GM06990 (cell line): ENCODE data around the gene DDB1.

Experiments
- DNase-seq: peaks from one replicate; pipeline ENCODE4 v3.0.0-alpha.2; 2011; ENCODE audit not compliant: insufficient read length; ENCODE audit errors: extremely low read depth
- H3K27me3 ChIP-seq: replicated peaks from 2 replicates; pipeline ENCODE4 v1.6.0; 2011; ENCODE audit warnings: low read length; ENCODE audit not compliant: control insufficient read depth, insufficient read depth
- H3K36me3 ChIP-seq: 2 replicates; pipeline ENCODE4 v1.5.1; 2011; ENCODE audit warnings: low read length; ENCODE audit not compliant: control insufficient read depth, insufficient read depth
- H3K4me3 ChIP-seq: replicated peaks from 2 replicates; pipeline ENCODE4 v1.5.1; 2011; ENCODE audit warnings: low read depth, mild to moderate bottlenecking, control low read depth, low read length
- TF ChIP-seq, protein P1 (sequence below): IDR thresholded peaks from 2 replicates; pipeline ENCODE4 v1.5.1; 2011; ENCODE audit warnings: low read length, control low read depth, mild to moderate bottlenecking, inconsistent platforms; ENCODE audit not compliant: insufficient read depth, poor library complexity, severe bottlenecking

Gene DDB1

DNA sequence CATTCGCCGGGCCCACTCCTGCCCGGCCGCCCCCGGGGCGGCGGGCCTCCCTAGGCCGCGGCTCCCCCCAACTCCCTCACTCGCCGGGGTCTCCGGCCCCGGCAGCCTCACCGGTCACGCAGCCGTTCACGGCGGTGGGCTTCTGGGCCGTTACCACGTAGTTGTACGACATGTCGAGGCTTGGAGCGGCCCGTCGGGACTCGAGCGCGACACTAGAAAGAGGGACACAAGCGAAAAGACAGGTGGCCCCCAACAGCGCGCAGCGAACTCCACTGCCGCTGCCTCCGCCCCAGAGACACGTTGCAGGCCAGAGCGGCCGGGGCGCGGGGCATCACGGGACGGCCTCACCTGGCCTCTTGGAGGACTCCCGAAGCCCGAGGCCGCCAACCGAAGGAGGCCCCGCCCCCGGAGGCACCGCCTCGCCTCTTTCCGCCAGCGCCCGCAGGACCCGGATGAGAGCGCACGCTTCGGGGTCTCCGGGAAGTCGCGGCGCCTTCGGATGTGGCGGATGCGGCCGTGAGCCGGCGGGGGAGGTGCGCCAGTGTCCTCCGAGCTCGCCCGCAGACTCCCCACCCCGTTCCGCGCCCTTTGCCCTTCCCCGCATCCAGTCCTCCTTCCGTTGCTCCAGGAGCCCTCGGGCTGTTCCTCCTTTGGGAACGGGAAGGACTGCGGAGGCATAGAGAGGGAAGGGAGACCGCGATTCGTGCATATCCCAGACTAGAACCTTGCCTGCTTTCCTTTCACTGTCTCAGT is at the start of gene DDB1, which contains the start of gene TKFC:
Gene DDB1, minus strand, starts transcription at position 309 of the 753 bp plus-strand sequence. Its CDS starts 137 bp downstream, at position 172.
Gene TKFC, plus strand, starts transcription at position 432 of the 753 bp plus-strand sequence. CDS start 1,501 bp downstream, outside the sequence.
- peak; percentile 97 for DNase-seq
- TF ChIP-seq, protein P1, sequence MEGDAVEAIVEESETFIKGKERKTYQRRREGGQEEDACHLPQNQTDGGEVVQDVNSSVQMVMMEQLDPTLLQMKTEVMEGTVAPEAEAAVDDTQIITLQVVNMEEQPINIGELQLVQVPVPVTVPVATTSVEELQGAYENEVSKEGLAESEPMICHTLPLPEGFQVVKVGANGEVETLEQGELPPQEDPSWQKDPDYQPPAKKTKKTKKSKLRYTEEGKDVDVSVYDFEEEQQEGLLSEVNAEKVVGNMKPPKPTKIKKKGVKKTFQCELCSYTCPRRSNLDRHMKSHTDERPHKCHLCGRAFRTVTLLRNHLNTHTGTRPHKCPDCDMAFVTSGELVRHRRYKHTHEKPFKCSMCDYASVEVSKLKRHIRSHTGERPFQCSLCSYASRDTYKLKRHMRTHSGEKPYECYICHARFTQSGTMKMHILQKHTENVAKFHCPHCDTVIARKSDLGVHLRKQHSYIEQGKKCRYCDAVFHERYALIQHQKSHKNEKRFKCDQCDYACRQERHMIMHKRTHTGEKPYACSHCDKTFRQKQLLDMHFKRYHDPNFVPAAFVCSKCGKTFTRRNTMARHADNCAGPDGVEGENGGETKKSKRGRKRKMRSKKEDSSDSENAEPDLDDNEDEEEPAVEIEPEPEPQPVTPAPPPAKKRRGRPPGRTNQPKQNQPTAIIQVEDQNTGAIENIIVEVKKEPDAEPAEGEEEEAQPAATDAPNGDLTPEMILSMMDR = no peak
- Histone ChIP-seq H3K36me3 (peaks cover 13% of the 10 kb centered on the region), H3K4me3 (peak within 1 kb of the TSS; percentile 99), H3K27me3 (no peaks in the 10 kb centered on the region)

DNA sequence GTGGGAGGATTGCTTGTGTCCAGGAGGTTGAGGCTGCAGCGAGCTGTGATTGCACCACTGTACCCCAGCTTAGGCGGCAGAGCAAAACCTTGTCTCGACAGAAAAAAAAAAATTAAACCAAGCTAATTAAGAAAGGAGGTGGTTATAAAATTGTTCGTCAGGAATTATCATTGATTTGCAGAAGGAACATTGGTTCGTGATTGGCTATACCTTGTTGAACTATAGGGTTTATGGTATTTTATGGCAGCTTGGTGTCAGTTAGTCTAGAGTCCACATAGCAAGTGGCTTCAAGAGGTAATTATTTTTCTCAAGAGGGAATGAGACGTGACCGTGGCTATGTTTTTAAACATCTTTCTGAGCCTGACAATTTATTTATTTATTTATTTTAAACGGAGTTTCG is 48.0 kb upstream of the DDB1 start:
- no peaks in the 10 kb centered on the region for H3K36me3 ChIP-seq
- no peak for DNase-seq
- no peak overlapping the region for H3K4me3 ChIP-seq
- no peaks in the 10 kb centered on the region for H3K27me3 ChIP-seq
- TF ChIP-seq, protein P1 = no peak

DNA sequence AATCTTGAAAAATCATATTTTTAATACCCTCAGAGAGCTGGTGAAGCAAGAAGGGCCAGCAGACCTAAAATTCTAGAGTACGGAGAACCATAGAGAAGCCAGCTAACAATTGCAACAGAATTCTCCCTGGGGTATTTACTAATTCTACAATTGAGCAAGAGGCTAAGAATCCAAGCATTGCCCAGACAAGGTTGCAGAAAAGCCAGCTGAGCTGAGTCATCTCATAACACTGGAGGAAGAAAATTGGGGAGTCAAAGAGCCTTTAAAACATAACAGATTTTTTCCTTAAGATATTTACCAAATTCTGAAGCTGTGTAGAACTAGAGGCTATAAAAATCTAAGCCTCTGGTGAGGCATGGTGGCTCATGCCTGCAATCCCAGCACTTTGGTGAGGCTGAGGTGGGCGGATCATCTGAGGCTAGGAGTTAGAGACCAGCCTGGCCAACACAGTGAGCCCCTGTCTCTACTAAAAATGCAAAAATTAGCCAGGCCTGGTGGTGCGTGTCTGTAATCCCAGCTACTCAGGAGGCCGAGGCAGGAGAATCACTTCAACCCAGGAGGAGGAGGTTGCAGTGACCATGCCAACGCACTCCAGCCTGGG is 45.9 kb upstream of the DDB1 start:
- Histone ChIP-seq H3K27me3 (no peaks in the 10 kb centered on the region), H3K36me3 (no peaks in the 10 kb centered on the region), H3K4me3 (no peak overlapping the region)
- TF ChIP-seq, protein P1 = no peak
- DNase-seq = no peak

DNA sequence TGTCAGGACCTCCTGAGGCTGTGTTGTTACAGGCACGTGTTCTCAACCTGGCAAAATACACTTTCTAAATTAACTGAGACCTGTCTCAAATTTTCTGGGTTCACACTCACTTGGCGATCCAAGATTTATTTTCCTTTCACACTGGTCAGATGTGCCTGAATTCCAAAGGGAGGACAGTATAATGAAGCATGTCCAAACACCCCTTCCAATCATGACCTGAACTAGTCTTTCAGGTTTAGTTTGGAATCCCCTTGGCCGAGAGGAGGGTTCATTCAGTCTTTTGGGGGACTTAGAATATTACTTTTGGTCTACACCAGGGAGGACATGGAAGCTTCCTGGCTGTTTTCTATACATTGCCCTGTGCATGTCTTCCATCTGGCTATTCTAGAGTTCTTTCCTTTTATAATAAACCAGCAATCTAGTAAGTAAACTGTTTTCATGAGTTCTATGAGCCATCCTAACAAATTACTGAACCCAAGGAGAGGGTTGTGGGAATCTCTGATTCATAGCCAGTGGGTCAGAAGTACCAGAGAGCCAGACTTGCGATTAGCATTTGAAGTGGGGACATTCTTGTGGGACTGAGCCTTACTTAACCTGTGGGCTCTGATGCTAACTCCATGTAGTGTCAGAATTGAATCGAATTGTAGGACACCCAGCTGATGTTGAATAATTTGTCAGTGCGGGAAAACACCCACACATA is 44.7 kb upstream of the DDB1 start:
- no peak overlapping the region for H3K4me3 ChIP-seq
- no peaks in the 10 kb centered on the region for H3K27me3 ChIP-seq
- TF ChIP-seq, protein P1 = no peak
- no peak for DNase-seq
- no peaks in the 10 kb centered on the region for H3K36me3 ChIP-seq

DNA sequence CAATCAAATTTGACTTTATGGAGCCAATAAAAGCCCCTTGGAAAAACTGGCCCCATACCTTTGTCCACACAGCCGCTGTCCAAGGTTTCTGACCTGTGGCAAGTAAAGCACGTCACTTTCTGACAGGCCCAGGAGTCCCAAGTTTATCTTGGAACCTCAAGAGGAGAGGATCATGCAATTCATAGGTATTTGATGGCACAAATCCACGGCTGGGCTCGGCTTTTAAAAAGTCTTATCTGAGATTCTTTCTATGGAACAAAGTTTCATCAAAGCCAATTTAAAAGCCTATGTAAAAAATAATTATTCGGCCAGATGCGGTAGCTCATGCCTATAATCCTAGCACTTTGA is 42.8 kb upstream of the DDB1 start:
- Histone ChIP-seq H3K36me3 (no peaks in the 10 kb centered on the region), H3K4me3 (no peak overlapping the region), H3K27me3 (no peaks in the 10 kb centered on the region)
- no peak for DNase-seq
- TF ChIP-seq, protein P1 = no peak
